Hippocampal formation (tissue), 2 donors: ENCODE measurements around the gene CGN.

Experiments used
- DNase-seq, 2 donors: peaks; one replicate each; lab custom pipeline; 2025; lab: John Stamatoyannopoulos, UW

CGN gene, protein sequence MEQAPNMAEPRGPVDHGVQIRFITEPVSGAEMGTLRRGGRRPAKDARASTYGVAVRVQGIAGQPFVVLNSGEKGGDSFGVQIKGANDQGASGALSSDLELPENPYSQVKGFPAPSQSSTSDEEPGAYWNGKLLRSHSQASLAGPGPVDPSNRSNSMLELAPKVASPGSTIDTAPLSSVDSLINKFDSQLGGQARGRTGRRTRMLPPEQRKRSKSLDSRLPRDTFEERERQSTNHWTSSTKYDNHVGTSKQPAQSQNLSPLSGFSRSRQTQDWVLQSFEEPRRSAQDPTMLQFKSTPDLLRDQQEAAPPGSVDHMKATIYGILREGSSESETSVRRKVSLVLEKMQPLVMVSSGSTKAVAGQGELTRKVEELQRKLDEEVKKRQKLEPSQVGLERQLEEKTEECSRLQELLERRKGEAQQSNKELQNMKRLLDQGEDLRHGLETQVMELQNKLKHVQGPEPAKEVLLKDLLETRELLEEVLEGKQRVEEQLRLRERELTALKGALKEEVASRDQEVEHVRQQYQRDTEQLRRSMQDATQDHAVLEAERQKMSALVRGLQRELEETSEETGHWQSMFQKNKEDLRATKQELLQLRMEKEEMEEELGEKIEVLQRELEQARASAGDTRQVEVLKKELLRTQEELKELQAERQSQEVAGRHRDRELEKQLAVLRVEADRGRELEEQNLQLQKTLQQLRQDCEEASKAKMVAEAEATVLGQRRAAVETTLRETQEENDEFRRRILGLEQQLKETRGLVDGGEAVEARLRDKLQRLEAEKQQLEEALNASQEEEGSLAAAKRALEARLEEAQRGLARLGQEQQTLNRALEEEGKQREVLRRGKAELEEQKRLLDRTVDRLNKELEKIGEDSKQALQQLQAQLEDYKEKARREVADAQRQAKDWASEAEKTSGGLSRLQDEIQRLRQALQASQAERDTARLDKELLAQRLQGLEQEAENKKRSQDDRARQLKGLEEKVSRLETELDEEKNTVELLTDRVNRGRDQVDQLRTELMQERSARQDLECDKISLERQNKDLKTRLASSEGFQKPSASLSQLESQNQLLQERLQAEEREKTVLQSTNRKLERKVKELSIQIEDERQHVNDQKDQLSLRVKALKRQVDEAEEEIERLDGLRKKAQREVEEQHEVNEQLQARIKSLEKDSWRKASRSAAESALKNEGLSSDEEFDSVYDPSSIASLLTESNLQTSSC

DNA sequence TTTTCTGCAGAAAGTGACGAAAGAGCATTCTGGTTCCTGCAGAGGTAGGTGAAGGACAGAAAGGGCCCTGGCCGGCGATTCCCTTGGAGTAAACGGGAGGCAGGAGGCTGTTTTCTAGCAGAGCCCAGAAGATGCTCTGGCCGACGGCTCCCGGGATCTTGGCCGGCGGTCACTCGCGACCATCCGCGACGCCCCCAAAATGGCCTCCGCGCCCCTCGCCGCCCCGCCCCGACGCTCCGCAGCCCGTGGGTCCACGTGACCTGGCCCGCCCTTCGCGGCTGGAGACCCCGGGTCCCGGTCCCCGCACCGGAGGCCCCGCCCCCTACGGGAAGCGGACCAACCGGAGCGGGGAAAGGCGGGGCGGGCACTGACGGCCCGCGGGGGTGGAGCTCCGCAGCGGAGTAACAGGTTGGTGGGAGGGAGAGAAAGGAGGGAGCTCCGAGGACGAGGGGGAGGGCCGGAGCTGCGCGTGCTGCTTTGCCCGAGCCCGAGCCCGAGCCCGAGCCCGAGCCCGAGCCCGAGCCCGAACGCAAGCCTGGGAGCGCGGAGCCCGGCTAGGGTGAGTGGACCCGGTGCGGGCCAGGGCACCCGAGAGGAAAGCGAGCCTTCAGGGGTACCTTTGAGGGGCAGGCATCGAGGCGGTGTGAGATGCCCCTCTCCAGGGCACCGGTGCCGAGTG, at the start of gene CGN:
Gene CGN, plus strand, starts transcription at position 431 of the 679 bp plus-strand sequence. CDS start 7,133 bp downstream, outside the sequence.
- peak; percentile 89 to 96 for DNase-seq

DNA sequence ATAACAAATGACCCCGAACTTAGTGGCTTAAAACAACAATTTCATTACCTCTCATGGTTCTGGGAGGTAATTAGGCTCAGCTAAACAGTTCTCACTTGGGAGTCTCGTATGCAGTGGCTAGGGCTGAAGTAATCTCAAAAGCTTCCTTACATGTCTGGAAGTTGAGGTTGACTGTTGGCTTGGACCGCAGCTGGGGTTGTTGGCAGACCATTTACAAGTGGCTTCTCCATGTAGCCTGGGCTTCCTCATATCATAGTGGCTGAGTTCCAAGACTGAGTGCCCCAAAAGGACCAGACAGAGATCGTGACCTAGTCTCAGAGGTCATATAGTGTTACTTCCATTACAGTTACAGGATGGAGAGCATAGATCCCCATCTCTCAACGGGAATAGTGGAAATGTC, 49.5 kb upstream of the CGN start:
- no peak for DNase-seq

DNA sequence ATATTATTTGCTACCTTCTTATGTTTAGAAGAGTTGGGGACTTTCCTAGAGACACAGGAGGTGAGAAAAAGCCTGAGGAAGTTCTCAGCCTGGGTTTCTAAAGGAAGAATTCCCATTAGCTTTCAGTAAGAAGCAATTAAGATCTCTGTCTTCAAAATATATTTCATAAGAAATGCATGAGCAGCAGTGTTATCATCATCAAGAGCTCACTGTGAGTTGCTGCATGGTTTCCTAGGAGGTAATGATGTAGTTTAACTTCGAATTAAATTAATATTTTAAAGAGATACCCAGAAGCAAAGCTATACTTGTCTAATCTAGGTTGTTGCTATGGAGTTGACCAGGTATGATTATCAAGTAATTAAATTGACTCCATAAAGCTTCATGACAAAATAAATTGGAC, 46.2 kb upstream of the CGN start:
- no peak for DNase-seq

DNA sequence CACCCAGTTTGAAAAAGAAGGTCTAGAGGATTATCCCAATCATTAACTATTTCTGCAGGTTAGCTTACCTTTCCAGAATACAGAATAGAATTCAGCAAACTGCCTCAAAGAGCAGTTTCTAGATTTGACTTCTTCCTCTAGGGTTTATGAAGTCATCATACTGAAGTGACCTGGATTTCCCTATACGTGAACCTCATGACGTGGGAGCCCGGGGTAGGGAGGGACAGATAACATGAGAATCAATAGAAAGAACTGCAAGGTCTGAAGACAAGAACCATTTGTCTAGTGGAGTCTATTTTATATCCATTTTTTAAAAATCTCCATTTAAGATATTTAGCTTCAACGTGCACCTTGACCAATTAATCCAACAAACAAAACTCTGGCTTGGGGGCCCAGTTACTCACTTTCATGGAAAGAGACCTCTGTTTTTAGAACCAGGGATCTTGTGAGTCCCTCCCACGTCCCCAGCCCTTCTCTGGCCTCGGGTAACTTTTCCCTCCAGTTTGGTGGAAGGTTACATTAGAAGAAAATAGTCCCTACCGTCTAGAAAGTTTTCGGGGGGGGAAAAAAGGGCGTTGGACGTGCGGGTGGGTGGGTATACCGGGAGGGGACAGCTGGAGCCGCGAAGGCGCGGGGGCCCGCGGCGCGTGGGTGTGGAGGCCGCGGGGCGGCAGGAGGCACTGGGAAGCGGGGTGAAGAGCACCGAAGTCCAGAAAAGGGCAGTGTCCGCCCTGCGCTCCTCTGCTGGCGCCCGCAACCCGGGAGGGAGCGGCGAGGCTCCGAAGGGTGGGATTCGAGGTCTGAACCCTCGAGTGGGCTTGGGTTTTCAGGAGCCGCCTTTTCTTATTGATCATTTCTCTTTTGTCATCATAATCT, 38.1 kb upstream of the CGN start:
- peak; percentile 29 to 39 for DNase-seq

DNA sequence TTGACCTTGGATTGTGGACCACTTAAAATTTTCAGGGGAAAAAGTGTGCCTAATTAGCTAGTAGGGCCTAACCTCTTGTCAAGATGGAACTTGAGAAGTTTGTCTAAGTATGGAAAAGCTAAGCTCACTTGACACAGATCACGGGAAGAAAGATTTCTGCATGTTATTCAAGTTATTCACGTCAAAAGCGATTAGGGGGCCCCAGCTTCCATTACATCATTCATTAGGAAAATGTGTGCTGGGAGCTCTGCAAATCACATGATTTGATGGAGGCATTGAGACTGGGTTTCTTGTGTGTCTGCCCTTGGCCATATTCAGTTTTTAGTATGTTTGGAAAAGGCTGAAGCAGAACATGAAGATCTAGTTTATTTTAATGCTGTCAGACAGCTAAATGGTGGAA, 36.4 kb upstream of the CGN start:
- no peak for DNase-seq

DNA sequence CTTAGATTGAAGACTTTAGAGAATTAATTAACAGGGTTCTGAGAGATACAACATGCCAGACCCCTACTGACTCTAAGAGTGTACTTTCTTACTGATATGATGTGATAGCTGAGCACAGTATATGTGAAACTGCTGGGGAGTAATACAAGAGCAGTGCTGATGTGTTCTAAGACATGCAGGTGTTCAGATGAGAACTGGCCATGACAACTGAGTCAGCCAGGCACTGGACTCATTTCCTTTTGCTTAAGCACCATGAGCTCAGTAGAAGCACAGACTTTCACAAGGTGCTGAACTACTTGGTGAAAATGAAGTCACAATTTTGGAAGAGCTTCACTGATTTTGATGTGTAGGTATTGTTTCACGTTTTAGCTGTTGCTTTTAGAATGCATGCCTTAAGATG, 36.0 kb upstream of the CGN start:
- no peak for DNase-seq

DNA sequence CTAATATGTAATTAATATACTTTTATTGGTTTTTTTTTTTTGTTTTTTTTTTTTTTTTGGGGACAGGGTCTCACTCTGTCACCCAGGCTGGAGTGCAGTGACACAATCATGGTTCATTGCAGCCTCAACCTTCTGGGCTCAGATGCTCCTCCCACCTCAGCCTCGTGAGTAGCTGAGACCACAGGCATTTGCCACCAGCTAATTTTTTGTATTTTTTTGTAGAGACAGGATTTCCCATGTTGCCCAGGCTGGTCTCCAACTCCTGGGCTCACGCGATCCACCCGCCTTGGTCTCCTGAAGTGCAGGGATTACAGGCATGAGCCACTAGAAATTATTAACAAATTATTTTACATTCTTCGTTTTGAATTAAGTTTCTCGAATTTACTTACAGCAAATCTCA, 35.1 kb upstream of the CGN start:
- DNase-seq: no peak

DNA sequence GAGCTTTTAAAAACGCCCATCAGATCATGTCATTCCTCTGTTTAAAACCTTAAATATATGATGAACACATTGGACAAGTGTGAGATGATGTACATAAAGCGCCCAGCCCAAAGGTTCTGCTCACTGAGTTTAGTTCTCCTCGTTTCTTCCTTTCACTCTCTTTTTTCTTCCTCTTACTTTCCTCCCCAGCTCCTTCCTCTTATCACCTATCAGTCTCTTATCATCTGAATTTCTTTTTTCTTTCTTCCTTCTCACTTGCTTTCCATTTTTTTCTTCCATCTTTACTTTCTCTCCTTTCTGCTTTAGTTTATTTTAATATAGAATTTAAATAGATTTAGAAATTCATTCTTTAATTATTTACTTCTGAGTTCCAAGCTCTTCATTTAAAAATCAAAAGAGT, 34.1 kb upstream of the CGN start:
- DNase-seq: no peak

DNA sequence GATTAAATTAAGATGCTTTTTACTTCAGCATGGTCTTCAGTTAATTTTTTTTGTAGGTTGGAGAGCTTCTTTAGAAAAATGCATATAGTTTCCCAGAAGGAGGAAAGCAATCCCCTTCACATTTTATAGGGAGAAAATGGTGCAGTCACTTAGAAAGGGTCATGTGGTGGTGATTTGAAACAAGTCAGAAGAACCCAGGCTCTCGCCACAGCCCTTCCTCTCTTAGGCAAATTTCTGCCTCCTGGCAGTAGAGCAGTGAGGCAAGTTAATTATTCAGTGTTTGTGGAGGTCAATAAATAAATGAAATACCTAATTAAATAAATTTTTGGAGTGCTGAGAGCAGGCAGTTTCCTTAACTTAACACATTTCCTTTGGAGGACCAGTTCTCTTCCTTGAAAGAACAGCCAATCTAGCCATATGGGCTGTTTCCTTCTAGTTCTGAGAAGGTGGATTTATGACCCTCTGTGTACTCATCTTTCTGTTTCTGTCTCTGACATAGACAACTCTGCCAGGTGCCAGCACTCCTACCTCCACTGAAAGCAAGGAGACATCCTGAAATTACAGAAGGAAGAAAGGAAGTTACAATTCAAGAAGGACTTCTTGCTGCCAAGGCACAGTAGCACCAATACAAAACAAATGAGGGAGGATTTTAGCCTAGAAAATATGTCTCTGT, 32.9 kb upstream of the CGN start:
- DNase-seq: no peak

DNA sequence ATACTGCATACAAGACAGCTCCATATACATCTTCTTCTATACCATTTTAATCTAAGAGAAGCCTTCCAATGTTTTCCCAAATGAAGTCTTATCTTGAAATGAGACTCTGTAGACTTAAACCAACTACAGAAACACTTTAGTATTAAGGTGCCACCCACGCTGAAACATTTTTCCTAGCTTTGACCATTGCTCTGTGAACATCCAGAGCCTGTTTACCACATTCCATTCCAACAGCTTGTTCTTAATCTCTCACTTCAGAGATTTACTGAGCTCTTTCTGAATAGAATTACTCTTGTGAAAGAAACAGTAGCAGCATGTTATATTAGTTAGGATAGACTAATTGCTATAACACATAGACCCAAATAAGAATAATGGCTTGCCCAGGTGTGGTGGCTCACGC, 32.3 kb upstream of the CGN start:
- DNase-seq: no peak

DNA sequence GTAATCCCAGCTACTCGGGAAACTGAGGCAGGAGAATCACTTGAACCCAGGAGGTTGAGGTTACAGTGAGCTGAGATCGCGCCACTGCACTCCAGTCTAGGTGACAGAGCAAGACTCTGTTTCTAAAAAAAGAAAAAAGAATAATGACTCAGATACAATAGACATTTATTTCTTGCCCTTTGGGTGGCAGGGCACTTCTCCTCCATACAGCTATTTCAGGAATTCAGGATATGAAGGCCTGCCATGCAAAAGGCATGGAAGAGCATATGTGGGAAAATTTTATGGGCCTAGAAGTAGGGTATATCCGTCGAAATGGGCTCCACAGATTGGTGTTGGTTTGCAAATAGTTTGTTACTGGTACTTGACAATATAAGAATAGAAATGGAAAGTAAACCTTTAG, 31.7 kb upstream of the CGN start:
- no peak for DNase-seq

DNA sequence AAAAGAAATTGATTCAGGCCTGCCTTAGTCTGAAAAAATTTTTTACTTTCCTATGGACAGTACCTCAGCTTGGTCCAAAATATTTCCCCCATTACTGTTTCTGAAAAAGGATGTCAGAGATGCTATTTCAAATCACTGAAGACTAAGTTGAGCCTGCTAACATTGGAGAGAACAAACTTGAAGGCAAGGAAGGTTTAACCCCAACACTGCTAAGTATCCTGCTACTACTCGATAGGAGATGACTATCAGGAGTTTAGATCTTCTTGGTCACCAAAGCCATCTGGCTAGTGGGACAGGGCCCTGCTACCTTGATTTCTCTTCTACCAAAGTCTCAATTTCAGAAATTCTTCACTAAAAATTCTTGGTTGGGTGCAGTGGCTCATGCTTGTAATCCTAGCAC, 29.2 kb upstream of the CGN start:
- no peak for DNase-seq

DNA sequence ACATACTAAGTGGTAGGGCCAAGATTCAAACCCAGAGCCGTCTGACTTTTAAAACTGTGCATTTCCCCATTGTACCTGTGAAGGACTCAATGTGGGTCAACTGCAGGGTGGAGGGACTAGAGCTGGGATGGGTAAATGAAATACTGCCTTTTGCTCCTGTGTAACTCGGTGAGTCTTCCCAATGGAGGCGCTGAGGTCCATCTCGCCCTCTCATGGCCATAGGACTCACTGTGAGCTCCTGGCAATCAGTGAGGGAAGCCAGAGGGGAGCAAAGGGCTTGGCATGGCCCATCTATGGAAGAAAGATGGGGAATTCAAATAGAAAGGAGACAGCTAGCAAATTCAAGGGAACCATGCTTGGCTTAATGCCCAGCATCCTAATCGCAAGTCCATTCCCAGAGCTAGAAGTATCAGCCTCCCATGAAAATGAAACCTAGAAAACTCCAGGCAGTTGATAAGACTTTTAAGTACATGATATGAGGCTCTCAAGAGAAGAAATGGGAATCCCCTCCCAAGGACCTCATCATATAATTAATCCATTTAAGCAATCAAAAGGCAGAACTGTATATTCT, 25.4 kb upstream of the CGN start:
- DNase-seq: no peak

DNA sequence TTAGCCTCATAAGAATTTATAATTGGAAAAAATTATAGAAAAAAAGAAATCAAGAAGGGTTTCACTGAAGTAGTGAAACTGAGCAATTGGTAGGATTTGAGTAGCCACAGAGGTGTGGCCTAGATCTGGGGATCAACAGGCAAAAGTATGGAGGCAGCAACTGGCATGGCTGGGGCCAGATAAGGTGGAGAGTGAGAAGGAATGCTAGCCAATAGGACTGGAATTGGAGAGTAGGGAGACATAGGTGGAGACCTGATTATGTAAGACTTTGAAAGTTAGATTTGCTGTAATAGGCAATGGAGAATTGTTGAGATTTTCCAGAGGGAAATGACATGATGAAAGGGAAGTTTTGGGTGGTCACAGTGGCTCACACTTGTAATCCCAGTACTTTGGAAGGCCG, 24.6 kb upstream of the CGN start:
- no peak for DNase-seq

DNA sequence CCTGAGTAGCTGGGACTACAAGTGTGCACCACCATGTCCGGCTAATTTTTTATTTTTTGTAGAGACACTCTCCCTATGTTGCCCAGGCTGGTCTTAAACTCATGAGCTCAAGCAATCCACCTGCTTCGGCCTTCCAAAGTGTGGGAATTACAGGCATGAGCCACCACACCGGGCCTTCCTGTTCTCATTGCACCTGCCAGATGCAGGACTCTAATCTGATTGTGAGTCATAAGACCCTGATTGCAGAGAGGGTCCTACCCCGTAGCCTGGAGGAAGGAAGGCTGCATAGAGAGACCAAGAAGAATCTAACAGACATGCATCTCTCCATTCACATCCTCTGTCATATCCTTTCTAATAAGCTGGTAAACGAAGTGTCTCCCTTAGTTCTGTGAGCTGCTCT, 19.5 kb upstream of the CGN start:
- no peak for DNase-seq

DNA sequence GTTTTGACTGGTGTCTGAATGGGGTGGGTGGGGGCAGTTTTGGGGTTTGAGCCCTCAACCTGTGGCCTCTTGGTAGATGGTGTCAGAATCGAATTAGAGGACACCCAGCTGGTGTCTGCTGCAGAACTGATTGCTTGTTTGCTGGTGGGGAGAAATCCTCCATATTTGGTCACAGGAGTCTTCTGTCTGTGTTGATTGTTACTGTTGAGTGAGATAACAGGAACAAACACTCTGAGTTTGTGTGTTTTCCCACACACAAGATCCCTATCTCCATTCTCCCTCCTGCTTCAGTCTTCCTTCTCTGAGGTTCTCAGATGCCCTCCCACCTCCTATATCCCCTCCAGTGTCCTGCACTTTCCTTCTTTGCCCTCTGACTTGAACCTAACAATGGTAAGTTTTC, 19.1 kb upstream of the CGN start:
- DNase-seq: no peak

DNA sequence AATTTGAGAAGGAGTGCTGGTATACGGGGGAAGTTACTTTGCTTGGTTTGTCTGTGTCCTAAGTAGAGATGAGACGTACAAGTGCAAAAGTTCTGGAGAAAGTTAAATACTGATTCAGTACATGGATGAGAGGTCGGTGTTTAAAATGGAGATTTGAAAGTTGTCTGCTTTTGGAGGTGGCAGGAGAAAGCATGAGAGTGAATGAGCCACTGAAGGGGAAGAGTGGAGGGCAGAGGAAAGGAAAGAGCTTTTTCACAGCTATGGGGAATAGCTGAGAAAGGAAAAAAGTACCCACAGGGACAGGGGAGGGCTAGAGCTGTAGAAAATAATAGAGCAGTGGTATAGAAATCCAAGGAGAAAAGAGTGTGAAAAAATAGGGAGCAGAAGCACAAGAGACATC, 18.1 kb upstream of the CGN start:
- DNase-seq: no peak

DNA sequence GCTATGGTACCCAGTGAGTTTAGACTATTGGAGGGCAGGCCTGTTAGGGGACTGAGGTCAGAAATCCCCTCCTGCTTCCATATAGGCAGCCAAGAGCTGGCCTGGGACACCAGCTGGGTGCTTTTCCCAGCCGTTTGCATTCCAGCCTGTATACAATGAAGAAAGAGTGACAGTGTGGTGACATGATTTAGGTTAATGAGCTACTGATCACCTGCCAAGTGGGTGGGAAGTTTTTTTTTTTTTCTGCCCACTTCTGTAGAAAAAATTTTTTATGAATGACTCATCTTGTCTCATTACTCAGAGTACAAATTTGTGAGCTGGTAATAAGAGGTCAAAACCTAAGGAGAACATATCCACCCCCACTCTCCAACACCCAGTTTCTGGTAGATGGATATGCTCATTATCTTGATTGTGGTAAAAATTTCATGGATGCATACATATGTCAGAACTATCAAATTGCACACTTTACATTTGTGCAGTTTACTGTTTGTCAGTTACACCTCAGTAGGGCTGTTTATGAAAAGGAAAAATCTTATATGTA, 16.4 kb upstream of the CGN start:
- no peak for DNase-seq

DNA sequence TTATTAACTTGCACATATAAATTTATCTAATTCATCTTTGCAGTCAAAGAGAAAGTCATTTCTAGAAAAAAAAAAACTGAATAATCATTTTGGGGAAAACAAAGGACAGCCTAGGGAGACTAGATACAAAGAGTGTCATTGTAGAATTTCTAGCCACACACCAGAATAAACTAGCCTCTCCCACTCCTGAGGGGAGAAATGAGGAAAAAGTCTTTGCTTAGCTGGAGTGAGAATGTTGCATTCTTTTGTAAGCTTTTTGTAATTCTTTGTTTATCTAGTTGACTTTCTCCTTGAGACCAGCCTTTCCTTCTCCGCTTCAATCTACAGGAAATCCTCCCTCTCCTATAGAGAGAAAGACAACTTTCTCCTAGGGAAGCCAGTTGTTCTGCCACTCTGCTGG, 15.9 kb upstream of the CGN start:
- peak in 1 of 2 donors; percentile 75 for DNase-seq

DNA sequence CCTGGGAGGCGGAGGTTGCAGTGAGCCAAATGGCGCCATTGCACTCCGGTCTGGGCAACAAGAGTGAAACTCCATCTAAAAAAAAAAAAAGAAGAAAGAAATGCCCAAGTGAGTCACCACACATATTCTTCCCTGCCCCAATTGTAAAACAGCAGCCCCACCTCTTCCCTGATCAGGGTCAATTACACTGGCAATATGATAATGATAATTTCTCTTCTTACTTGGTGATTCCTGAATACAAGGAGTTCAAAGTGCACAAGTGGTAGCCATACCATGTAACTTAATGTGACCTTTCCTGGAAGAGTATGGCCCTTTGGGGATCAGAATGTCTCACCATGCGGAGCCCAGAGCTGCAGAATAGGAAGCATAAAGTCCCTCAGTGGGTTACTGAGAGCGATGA, 11.8 kb upstream of the CGN start:
- no peak for DNase-seq
